Thymus (tissue), 11 donors: ENCODE results near the gene HYAL2. TPM values are rescaled to one million over a fixed set of nuclear protein-coding genes. Genes with fewer than 3 reads are reported as not detected.
A peak's percentile ranks its signal among the peaks of the same experiment; 100 is the strongest.

Source experiments
- DNase-seq, 9 donors: peaks; one replicate each; pipeline ENCODE4 v3.0.0-alpha.2; 2013; ENCODE audit warnings: low spot score in 9 of 9, low read depth in 6 of 9, missing footprints in 1 of 9
- H3K27ac ChIP-seq, 2 donors: one replicate each; pipeline ENCODE4 v1.5.1; 2013; ENCODE audit warnings: control low read depth in 1 of 2, low read depth in 1 of 2, low read length in 1 of 2, mild to moderate bottlenecking in 1 of 2, moderate library complexity in 1 of 2
- H3K27me3 ChIP-seq, 2 donors: one replicate each; pipeline ENCODE4 v1.5.1; 2013; ENCODE audit warnings: low read length in 1 of 2; ENCODE audit not compliant: control insufficient read depth in 2 of 2, insufficient read depth in 1 of 2
- H3K36me3 ChIP-seq, 2 donors: one replicate each; pipeline ENCODE4 v1.5.1; 2013; ENCODE audit warnings: low read length in 1 of 2, mild to moderate bottlenecking in 1 of 2, moderate library complexity in 1 of 2; ENCODE audit not compliant: control insufficient read depth in 2 of 2, insufficient read depth in 2 of 2
- H3K4me1 ChIP-seq, 2 donors: one replicate each; pipeline ENCODE4 v1.5.1; 2013; ENCODE audit warnings: low read length in 2 of 2; ENCODE audit not compliant: control insufficient read depth in 2 of 2, insufficient read depth in 2 of 2
- H3K4me3 ChIP-seq, 2 donors: one replicate each; pipeline ENCODE4 v1.5.1; 2013; ENCODE audit warnings: low read length in 2 of 2, control low read depth in 1 of 2, mild to moderate bottlenecking in 1 of 2
- H3K9me3 ChIP-seq, 2 donors: one replicate each; pipeline ENCODE4 v1.5.1; 2013; ENCODE audit warnings: low read length in 1 of 2, mild to moderate bottlenecking in 1 of 2; ENCODE audit not compliant: control insufficient read depth in 2 of 2, insufficient read depth in 1 of 2
- WGBS: extraction: QIAGEN DNeasy Blood & Tissue Kit; methylation state at CpG from one replicate; pipeline ENCODE4 v1.1.7; 2013; 5-methylcytosine and 5-hydroxymethylcytosine counted together
- polyA plus RNA-seq: library from polyadenylated mRNA; stranded (reverse); fragments of 200-250 nt; gene quantifications from one replicate; pipeline ENCODE4 v1.2.3, GENCODE V29; 2013
- total RNA-seq: library from RNA; stranded (reverse); fragments of 120-200 nt; gene quantifications from one replicate; pipeline ENCODE4 v1.2.4, GENCODE V29; 2013
- donor health status: healthy.

Gene HYAL2
- total and polyA plus RNA-seq, 2 donors, result 15.2 to 32.7 TPM

DNA sequence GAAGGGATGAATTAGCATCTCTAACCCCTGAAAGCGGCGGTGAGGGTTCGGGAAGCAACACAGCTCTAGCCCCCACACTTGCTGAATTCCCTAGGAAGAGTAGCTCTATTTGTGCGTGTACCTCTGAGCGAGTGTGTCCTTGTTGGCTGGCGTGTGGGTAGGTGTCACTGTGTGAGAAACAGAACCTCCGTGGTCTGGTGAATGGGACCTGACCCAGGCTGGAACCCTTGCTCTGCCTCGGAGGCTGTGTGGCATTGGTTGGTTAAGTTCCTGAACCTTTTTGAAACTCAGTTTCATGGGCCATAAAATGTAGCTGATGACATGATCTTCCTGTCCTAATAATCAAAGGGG lies 37.2 kb upstream of the HYAL2 start:
- Histone ChIP-seq H3K27me3 (peaks cover 0 to 4% of the 10 kb centered on the region in 2 donors), H3K27ac (no peak overlapping the region), H3K9me3 (no peaks in the 10 kb centered on the region), H3K4me1 (peaks cover 27 to 44% of the 10 kb centered on the region in 2 donors), H3K4me3 (peak overlapping the region in 1 of 2 donors; percentile 83), H3K36me3 (peaks cover 29 to 31% of the 10 kb centered on the region in 2 donors)
- WGBS, result 37% methylated on average over 8 of the region's 8 CpGs
- DNase-seq, result no peak

DNA sequence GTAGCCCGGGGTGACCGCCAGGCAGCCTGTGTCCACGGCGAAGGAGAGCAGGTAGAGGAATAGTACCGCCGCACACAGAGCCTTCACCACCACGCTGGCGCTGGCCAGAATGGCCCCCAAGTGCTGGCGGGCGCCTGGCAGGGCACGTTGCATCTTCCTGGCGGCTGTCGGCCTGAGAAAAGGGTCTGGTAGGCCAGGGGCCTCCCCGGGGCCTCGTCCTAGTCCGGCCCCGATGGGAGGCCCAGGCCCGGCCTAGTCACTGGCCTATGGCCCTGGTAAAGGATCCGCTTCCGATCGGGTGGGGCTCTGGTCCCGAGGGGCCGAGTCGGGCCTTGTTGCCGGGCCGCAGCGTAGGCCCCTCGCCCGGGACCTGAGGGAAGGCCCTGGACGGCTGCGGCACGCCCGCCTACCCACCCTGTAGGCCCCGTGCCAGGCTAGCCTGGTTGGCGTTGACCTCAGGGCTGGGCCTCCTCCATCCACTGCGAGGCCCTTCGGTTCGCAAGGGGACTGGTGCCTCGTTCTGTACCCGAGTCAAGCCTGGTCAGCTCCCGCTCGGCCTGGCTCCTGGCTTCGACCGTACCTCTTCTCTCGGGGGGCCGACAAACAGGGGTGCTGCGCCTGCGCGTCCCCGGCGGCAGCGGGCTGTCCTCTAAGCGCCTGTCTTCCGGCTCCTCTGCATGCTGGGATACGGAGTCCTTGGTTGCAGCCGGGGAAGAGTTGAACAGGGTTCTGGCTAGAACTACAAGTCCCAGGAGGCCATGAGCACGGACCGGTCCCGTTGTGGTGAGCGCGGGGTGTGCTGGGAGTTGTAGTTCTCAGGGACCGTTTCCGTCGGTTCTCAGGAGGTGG lies 36.6 kb upstream of the HYAL2 start, which contains the start of gene TMEM115:
TSS of gene TMEM115 (minus strand) at position 611 of the 849 bp plus-strand sequence. CDS start at position 153, 458 bp downstream.
- H3K4me1 ChIP-seq, result peaks cover 23 to 39% of the 10 kb centered on the region in 2 donors

DNA sequence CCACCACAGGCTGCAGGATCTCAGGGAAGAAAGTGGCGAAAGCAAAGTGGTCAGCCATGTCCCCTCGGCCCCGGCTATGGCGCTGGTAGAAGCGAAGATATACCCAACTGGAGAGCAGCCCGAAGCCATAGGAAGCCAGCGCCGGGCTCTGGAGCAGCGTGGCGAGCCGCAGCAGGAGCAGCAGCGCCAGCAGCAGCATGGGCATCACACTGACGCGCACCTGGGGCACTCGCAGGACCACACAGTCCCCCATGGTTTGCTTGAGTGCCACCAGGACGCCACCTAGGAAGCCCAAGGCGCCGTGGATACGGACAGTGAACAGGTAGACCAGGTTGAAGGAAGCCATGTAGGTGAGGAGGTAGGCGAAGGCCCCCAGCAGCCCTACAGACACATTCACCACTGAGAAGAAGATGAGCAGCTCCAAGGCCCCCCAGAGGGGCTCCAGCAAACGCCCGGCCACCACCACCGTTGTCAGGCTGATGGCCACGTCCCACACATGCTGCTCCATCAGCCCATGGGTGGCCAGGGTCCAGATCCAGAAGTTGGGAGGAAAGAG lies 35.9 kb upstream of the HYAL2 start:
- H3K27ac ChIP-seq, result peak overlapping the region in 1 of 2 donors; percentile 2
- H3K36me3 ChIP-seq, result peaks cover 42 to 44% of the 10 kb centered on the region in 2 donors
- H3K27me3 ChIP-seq, result no peaks in the 10 kb centered on the region
- DNase-seq, result no peak
- H3K4me1 ChIP-seq, result peaks cover 23 to 39% of the 10 kb centered on the region in 2 donors
- peak overlapping the region; percentile 74 to 83 for H3K4me3 ChIP-seq
- H3K9me3 ChIP-seq, result no peaks in the 10 kb centered on the region
- WGBS, result 78% methylated on average over 24 of the region's 24 CpGs

More for the DNA sequence above, 36.6 kb upstream of the HYAL2 start, which contains the start of gene TMEM115:
- WGBS, result 4% methylated on average over 64 of the region's 64 CpGs
- peaks cover 35 to 37% of the 10 kb centered on the region in 2 donors for H3K36me3 ChIP-seq
- H3K4me3 ChIP-seq, result peak within 1 kb of the TSS; percentile 74 to 83
- no peaks in the 10 kb centered on the region for H3K9me3 ChIP-seq
- H3K27ac ChIP-seq, result peak within 1 kb of the TSS; percentile 64 to 67
- peak; percentile 92 to 99 (median 98) for DNase-seq
- no peaks in the 10 kb centered on the region for H3K27me3 ChIP-seq

DNA sequence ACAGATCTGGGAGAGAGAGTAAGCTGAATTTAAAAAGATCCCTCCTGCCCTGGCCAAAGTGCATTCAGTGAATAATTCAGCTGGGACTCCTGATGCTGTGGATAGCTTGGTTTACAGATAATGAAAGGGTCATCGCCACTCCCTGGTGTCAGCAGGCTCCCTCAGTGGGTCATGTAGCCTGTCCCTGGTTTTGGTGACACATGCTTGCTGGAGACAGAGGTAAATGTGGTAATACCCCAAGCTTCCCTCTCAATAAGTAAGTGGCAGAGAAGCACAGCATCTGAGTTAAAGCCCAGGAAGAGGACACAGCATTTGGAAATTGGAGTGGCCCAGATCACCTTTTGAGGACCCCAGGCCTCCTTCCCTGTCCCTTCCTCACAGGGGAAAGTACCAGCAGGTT lies 34.9 kb upstream of the HYAL2 start:
- Histone ChIP-seq H3K9me3 (no peaks in the 10 kb centered on the region), H3K27me3 (no peaks in the 10 kb centered on the region), H3K36me3 (peaks cover 49 to 51% of the 10 kb centered on the region in 2 donors), H3K4me1 (peaks cover 23 to 39% of the 10 kb centered on the region in 2 donors), H3K27ac (no peak overlapping the region), H3K4me3 (peak overlapping the region in 1 of 2 donors; percentile 83)
- WGBS, result 92% methylated on average over 1 of the region's 1 CpG
- DNase-seq, result no peak

DNA sequence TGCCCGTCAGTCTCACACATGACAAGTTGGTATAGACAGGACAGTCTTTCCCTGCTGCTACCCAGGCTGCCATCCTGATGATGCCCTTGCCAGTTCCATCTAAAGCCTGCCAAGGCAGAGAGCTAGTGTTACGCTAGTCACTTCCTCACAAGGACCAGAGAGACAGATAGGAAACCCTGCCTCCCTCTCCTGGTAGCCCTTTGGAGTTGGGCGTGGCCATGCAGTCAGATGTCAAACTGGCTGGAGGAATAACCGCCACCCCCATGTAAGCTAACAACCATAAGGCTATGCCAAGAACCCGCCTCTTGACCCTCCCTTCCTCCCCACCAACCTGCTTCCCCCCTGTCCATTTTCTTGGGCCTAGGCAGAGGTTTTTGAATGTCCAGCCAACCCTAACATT lies 34.0 kb upstream of the HYAL2 start:
- no peak for DNase-seq
- peaks cover 49 to 56% of the 10 kb centered on the region in 2 donors for H3K36me3 ChIP-seq
- 96% methylated on average over 5 of the region's 5 CpGs for WGBS
- no peaks in the 10 kb centered on the region for H3K9me3 ChIP-seq
- no peaks in the 10 kb centered on the region for H3K27me3 ChIP-seq
- no peak overlapping the region for H3K27ac ChIP-seq
- H3K4me3 ChIP-seq, result peak overlapping the region in 1 of 2 donors; percentile 4
- H3K4me1 ChIP-seq, result peaks cover 26 to 43% of the 10 kb centered on the region in 2 donors

DNA sequence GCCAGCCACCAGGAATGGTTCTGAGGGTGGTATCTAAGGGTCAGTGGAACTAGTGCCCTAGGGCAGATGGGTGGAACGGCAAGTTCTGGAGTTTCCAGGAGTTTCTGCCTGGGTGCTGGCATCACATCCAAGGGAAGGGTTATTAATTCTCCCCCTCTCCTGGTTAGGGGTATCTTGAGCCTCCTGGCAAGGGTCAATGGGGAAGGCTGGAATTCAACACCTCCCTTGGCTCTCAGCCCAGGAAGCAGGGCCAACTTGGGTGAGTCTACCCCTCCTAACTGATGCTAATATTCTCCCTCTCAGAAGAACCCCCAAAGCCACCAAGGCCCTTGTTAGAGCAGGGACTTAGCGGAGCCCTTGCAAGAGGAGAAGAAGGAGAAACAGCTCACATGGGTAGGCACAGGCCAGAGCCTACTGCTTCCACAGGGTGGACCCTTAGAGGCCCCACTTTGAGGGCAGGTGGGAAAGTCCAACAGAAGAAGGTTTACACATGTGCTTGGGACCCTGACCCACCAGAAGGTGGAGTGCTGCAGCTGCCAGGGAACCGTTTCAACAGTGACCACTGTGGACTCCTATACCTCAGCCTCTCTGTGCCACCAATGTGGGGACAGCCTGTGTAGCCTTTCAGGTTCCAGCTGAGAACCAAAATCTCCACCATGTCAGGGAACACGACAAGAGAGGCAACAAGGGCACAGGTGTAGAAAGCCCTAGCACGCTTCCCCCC lies 33.4 kb upstream of the HYAL2 start:
- Histone ChIP-seq H3K9me3 (no peaks in the 10 kb centered on the region), H3K4me3 (no peak overlapping the region), H3K36me3 (peaks cover 49 to 56% of the 10 kb centered on the region in 2 donors), H3K27ac (no peak overlapping the region), H3K27me3 (no peaks in the 10 kb centered on the region), H3K4me1 (peaks cover 30 to 48% of the 10 kb centered on the region in 2 donors)
- 89% methylated on average over 5 of the region's 5 CpGs for WGBS
- no peak for DNase-seq

DNA sequence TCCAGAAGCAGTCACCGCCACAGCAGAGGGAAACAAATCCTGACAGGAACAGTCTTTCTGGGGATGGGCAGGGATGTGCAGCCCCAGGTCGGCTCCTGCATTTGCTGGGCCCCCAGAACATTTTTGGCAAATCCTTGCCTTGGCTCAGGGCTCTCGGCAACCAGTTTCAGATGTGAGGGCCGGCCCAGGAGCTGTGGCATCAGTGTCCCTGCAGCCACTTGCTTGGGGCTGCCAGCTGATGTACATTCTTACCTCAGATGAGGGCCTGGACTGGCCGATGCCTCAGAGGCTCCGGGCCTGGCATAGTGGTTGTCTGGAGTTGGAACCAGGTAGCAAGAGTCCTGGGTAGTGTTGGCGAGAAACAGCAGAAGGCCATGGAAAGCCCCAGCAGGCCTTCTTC lies 32.3 kb upstream of the HYAL2 start:
- DNase-seq, result no peak
- WGBS, result 95% methylated on average over 7 of the region's 7 CpGs
- Histone ChIP-seq H3K9me3 (no peaks in the 10 kb centered on the region), H3K27me3 (no peaks in the 10 kb centered on the region), H3K4me3 (no peak overlapping the region), H3K4me1 (peaks cover 31 to 52% of the 10 kb centered on the region in 2 donors), H3K36me3 (peaks cover 49 to 56% of the 10 kb centered on the region in 2 donors), H3K27ac (no peak overlapping the region)

DNA sequence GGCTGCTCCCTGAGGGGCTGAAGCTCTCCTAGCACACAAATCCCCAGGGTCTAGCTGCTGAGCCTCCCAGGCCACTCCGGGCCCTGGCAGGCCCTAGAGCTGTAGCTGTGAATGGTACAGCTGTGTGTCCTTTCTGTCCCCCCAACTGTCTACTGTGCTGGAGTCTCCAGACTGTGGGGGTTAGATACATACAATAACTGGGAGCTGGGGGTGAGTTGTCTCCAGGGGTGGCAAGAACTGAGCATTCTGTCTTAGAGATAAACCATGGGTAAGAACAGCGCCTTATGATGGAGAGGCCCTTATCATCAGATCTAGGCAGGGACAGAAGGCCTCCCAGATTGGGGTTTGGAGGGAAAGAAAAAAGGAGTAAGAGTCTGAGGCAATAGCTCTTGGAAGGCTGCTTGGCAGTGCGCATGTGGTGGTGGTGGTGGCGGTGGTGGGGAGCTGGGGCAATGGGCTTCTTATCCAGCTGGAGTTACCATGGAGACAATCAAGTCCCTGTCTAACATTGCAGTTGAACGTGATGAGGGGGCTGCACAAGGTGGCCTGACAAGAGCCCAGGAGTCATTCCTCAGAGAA lies 31.7 kb upstream of the HYAL2 start:
- WGBS, result 97% methylated on average over 5 of the region's 5 CpGs
- DNase-seq, result no peak
- Histone ChIP-seq H3K27me3 (no peaks in the 10 kb centered on the region), H3K9me3 (no peaks in the 10 kb centered on the region), H3K4me3 (no peak overlapping the region), H3K27ac (no peak overlapping the region), H3K36me3 (peaks cover 49 to 56% of the 10 kb centered on the region in 2 donors), H3K4me1 (peaks cover 36 to 54% of the 10 kb centered on the region in 2 donors)
